NCI-H146 (cell line): Measurements from ENCODE around the gene SFI1.
A peak's percentile ranks its signal among the peaks of the same experiment; 100 is the strongest.

Source experiments
- DNase-seq: peaks from one replicate; lab custom pipeline; 2025; lab: John Stamatoyannopoulos, UW

SFI1 gene

GRCh38 chr22:31616315-31616980 lies 120.1 kb downstream of the SFI1 start:
- no peak for DNase-seq

- DNase-seq = peak; percentile 92
These were observed 121.7 kb downstream of the SFI1 start for GRCh38 chr22:31618057-31618456.

GRCh38 chr22:31618471-31619176 lies 122.3 kb downstream of the SFI1 start:
- DNase-seq = peak; percentile 29

GRCh38 chr22:31619611-31620300 lies 123.4 kb downstream of the SFI1 start:
- no peak for DNase-seq

- DNase-seq = no peak
These were observed 124.6 kb downstream of the SFI1 start for GRCh38 chr22:31620756-31621480.

GRCh38 chr22:31621507-31622124 lies 125.3 kb downstream of the SFI1 start:
- no peak for DNase-seq

- no peak for DNase-seq
These were observed 126.6 kb downstream of the SFI1 start for GRCh38 chr22:31622980-31623379.

GRCh38 chr22:31623592-31624304 lies 127.4 kb downstream of the SFI1 start:
- DNase-seq = no peak

- DNase-seq = no peak
These were observed 128.9 kb downstream of the SFI1 start for GRCh38 chr22:31625257-31625640.

GRCh38 chr22:31625661-31626426 lies 129.5 kb downstream of the SFI1 start:
- no peak for DNase-seq

- DNase-seq = no peak
These were observed 130.3 kb downstream of the SFI1 start for GRCh38 chr22:31626427-31627150.

- DNase-seq = no peak
These were observed 130.9 kb downstream of the SFI1 start for GRCh38 chr22:31627223-31627731.

GRCh38 chr22:31628362-31628761 lies 132.0 kb downstream of the SFI1 start:
- DNase-seq = no peak

- no peak for DNase-seq
These were observed 132.8 kb downstream of the SFI1 start for GRCh38 chr22:31628969-31629708.

GRCh38 chr22:31629741-31630184 lies 133.4 kb downstream of the SFI1 start:
- no peak for DNase-seq

- peak; percentile 82 for DNase-seq
These were observed 134.3 kb downstream of the SFI1 start for GRCh38 chr22:31630331-31631329.

- DNase-seq = no peak
These were observed 135.1 kb downstream of the SFI1 start for GRCh38 chr22:31631436-31631835.
